Measurements from ENCODE around the gene DYNLT2. TPM values are rescaled to one million over a fixed set of nuclear protein-coding genes. Genes with fewer than 3 reads are reported as not detected.
A peak's percentile ranks its signal among the peaks of the same experiment; 100 is the strongest.

Gene DYNLT2
- total and polyA plus RNA-seq, 2 of the 13 experiments (the other 11 are each of a cell fraction or from before 2014, with no cell fraction given), result 2.1 to 4.3 TPM

DNA sequence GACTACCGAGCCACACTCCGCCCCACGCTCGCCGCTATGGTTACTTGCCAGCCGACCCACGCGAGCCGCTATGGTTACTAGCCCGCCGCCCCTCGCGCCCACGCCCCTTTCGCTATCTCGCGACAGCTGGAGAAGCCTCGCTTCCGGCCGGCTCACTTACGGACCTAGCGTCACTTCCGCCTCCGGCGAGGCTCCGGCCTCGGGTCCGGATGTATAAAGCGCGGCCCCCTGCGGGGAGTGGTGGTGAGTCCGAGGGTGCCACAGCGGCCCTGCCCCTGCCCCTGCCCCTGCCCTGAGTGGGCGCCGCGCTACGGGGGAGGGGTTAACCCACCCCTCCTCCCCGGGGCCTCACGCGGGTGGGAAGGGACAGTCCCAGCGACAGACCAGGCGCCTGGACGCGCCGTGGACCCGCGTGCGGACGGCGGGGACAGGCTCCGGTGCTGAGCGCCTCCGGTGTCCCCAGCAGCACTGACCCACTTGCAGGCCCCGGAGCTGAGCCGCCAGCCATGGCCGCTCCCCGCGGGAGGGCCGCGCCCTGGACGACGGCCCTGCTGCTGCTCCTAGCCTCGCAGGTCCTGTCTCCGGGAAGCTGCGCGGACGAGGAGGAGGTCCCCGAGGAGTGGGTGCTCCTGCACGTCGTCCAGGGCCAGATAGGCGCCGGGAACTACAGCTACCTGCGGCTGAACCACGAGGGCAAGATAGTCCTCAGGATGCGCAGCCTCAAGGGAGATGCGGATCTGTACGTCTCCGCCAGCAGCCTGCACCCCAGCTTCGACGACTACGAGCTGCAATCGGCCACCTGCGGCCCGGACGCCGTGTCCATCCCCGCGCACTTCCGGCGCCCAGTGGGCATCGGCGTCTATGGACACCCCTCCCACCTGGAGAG, 49.2 kb downstream of the DYNLT2 start, which contains the start of the genes C6orf120 and WDR27 (continued):
- peak; percentile 54 for TF ChIP-seq PTBP1 (IDR thresholded peaks at IDR 0.05; ENCODE audit: low read depth, low read length, poor library complexity, severe bottlenecking)
- TF ChIP-seq ZNF773 (CRISPR knock-in tag; IDR thresholded peaks at IDR 0.05; ENCODE audit: borderline replicate concordance), result peak; percentile 20; the same call in 1 of the 2 replicates
- TF ChIP-seq RBM39 (IDR thresholded peaks at IDR 0.05; ENCODE audit: low read depth, low read length, poor library complexity, severe bottlenecking), result no peak
- 0 out of 2 replicates have a peak, but pooled peaks have one; percentile 61 for TF ChIP-seq ZNF597 (CRISPR knock-in tag; IDR thresholded peaks at IDR 0.05)
- peak; percentile 13; the same call in 1 of the 2 replicates for TF ChIP-seq ISL2 (CRISPR knock-in tag; IDR thresholded peaks at IDR 0.05)
- TF ChIP-seq CREB1 (IDR thresholded peaks at IDR 0.05), result peak; percentile 88
- peak; percentile 96 for TF ChIP-seq CREB1 (CRISPR knock-in tag; IDR thresholded peaks at IDR 0.05)
- peak; percentile 98 for TF ChIP-seq ETV5 (CRISPR knock-in tag; IDR thresholded peaks at IDR 0.05; ENCODE audit: borderline replicate concordance)
- TF ChIP-seq CREBL2 (CRISPR knock-in tag; IDR thresholded peaks at IDR 0.05; ENCODE audit: borderline replicate concordance), result no peak; the same call in 1 of the 2 replicates
- peak; percentile 94; the same call in 1 of the 2 replicates for TF ChIP-seq ZNF567 (CRISPR knock-in tag; IDR thresholded peaks at IDR 0.05; ENCODE audit: borderline replicate concordance)
- no peak for TF ChIP-seq CCAR2 (optimal IDR thresholded peaks at IDR 0.05; ENCODE audit: low read depth, low read length)
- no peak for TF ChIP-seq ZBTB21 (CRISPR knock-in tag; IDR thresholded peaks at IDR 0.05)
- no peak; the same call in 1 of the 2 replicates for TF ChIP-seq ZC3H4 (CRISPR knock-in tag; IDR thresholded peaks at IDR 0.05; ENCODE audit: borderline replicate concordance)
- no peak; the same call in 1 of the 2 replicates for TF ChIP-seq ZKSCAN5 (CRISPR knock-in tag; IDR thresholded peaks at IDR 0.05)
- no peak for TF ChIP-seq ZNF24 (IDR thresholded peaks at IDR 0.05)
- no peak for TF ChIP-seq MBNL3 (CRISPR knock-in tag; conservative IDR thresholded peaks at IDR 0.05)
- no peak for TF ChIP-seq ZNF749 (CRISPR knock-in tag; IDR thresholded peaks at IDR 0.05; ENCODE audit: borderline replicate concordance)
- TF ChIP-seq FOXC1 (CRISPR knock-in tag; IDR thresholded peaks at IDR 0.05; ENCODE audit: borderline replicate concordance), result peak; percentile 83
- TF ChIP-seq LCORL (IDR thresholded peaks at IDR 0.05), result no peak
- TF ChIP-seq LCORL (CRISPR knock-in tag; IDR thresholded peaks at IDR 0.05), result no peak; the same call in 1 of the 2 replicates
- peak; percentile 64; the same call in 1 of the 2 replicates for TF ChIP-seq ZNF615 (CRISPR knock-in tag; IDR thresholded peaks at IDR 0.05; ENCODE audit: borderline replicate concordance)
- TF ChIP-seq TEF (CRISPR knock-in tag; IDR thresholded peaks at IDR 0.05), result no peak
- no peak for TF ChIP-seq CHD4 (IDR thresholded peaks at IDR 0.05; ENCODE audit: borderline replicate concordance, low read length)
- TF ChIP-seq MXD4 (CRISPR knock-in tag; IDR thresholded peaks at IDR 0.05), result peak; percentile 98
- peak in 1 of 2 experiments; percentile 75; a peak in 2 of 4 replicates for TF ChIP-seq ATF4 (CRISPR knock-in tag; IDR thresholded peaks at IDR 0.05)
- no peak for TF ChIP-seq PBX2 (CRISPR knock-in tag; IDR thresholded peaks at IDR 0.05)
- TF ChIP-seq ZFP62 (CRISPR knock-in tag; IDR thresholded peaks at IDR 0.05), result no peak

All from HepG2 (cell line).